GM20000 (cell line): ENCODE data around the gene CAPN1.
A peak's percentile ranks its signal among the peaks of the same experiment; 100 is the strongest.
"Not testable (repeated sequence)": the region's sequence is repeated elsewhere in the genome, so short reads cannot be mapped to it uniquely, and the experiment has no call there.

Source experiments
- DNase-seq: peaks from one replicate; pipeline ENCODE4 v3.0.0; 2012; ENCODE audit warnings: low spot score
- CTCF ChIP-seq: IDR thresholded peaks from 2 replicates; pipeline ENCODE4 v1.5.1; 2012; ENCODE audit warnings: mild to moderate bottlenecking, control low read depth; ENCODE audit errors: extremely low read depth, missing control alignments

CAPN1 gene

DNA sequence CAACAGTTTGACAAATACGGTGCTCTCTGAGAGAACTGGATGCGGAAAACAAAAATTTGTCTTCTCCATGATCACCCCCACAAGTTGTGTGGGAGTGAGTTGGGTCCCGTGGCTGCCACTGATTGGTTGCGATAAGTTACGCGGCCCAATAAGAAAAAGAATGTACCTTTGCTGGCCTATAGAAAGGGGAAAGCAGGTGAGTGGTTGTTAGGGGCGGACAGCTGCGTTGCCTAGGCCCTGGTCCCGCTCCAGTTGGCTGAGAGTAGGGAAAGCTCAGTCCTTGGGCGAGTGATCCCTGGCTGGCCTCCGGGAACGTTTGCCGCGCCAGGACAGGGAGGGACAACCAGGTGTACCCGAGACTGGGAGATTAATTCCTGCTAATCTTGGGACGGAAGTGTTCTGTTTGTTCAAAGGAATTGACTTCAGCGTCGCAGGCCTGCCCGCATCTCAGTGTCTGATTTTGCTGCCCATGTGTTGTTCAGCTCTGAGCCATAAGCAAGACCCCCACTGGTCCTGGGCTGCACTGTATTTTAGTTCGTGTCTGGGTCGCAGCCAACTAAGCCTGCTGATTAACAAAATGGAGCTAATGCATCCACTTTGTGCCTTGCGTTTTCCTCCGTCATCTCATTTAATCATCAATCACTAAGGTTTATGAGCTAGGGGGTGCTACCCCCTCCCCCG lies 46.6 kb upstream of the CAPN1 start:
- peak; percentile 92 for DNase-seq
- no peak for TF ChIP-seq CTCF

DNA sequence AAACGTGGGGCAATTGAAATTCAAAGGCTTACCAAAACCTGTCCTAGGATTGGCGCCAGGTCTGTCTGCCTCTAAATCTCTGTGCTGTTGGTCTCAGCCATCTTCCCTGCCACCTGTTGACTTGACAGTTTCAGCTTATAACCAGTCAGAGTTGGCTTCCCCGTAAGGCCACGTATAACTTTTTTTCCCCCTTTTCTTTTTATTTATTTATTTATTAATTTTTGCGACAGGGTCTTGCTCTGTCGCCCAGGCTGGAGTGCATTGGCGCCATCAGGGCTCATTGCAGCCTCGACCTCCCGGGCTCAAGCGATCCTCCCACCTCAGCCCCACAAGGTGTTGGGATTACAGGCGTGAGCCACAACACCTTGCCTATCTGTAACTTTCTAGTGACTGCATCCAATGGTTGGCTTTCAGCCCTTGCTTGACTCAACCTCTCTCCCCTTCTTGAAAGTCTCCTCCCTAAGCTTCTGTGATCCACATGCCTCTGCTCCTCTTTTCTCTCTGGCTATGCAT lies 46.0 kb upstream of the CAPN1 start:
- DNase-seq = no peak
- no peak for TF ChIP-seq CTCF

GRCh38 chr11:65136515-65137096 lies 45.1 kb upstream of the CAPN1 start:
- no peak for DNase-seq
- no peak for TF ChIP-seq CTCF

DNA sequence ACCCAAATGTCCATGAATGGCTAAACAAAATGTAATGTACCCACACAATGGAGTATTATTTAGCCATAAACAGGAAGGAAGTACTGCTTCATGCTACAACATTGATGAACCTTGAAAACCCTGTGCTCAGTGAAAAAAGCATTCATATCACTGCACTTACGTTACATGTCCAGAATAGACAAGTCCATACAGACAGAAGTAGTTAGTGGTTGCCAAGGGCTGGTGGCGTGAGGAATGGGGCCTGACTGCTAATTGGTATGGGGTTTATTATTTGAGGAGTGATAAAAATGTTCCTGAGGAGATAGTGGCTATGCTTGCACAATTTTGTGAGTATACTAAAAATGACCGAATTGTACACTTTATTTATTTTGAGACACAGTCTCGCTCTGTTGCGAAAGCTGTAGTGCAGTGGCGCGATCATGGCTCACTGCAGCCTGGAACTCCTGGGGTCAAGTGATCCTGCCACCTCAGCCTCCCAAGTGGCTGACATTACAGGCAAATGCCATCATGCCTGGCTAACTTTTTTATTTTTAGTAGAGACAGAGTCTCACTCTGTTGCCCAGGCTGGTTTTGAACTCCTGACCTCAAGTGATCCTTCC lies 39.7 kb upstream of the CAPN1 start:
- TF ChIP-seq CTCF = no peak
- DNase-seq = no peak

DNA sequence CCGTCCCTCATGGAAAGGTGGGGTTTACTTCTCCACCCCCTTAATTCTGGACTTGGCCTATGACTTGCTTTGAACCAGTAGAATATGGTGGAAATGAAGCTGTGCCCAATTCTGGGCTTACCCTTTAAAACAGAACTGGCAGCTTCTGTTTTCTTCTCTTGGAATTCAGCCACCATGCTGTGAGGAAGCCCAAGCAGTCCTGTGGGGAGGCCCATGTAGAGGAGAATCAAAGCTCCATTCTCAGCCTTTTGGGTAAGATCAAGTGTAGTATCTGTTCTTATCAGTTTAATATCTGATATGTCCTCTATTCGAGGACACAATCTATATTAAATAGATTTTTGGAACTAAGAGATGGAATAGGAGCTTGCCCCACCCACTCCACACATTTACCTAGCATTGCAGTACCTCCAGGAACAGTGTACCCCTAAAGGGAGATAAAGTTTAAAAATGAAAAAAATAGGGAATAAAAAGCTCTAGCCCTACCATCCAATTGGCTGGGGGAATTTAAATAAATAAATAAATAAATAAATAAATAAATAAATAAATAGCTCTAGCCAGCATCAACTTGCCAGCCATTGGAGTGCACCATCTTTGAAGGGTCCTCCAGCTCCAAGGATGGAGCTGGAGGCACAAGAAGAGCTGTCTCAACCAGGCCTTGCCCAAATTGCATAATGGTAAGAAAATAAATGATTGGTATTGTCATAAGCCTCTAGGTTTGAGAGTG lies 34.2 kb upstream of the CAPN1 start:
- DNase-seq = no peak
- TF ChIP-seq CTCF = no peak

GRCh38 chr11:65148657-65149056 lies 33.1 kb upstream of the CAPN1 start:
- no peak for TF ChIP-seq CTCF
- DNase-seq = no peak

DNA sequence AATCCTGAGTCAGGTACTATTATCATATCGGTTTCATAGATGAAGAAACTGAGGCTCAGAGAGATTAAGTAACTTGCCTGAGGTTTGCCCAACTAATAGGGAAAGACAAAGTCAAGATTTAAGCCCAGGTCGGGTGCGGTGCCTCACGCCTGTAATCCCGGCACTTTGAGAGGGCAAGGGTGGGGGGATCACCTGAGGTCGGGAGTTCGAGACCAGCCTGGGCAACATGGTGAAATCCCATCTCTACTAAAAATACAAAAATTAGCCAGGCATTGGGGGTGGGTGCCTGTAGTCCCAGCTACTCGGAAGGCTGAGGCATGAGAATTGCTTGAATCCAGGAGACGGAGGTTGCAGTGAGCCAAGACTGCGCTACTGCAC lies 31.6 kb upstream of the CAPN1 start:
- DNase-seq = not testable (repeated sequence)
